BJ (cell line): ENCODE data around the gene USP20. TPM values are rescaled to one million over a fixed set of nuclear protein-coding genes. Genes with fewer than 3 reads are reported as not detected.

Experiments
- CTCF ChIA-PET: fragments of 350-600 bp; formaldehyde crosslinking; extraction: SDS; loops from one replicate; lab custom pipeline; 2021; ENCODE audit warnings: antibody characterized with exemption, inconsistent platforms; lab: Yijun Ruan, JAX
- POLR2A ChIA-PET: fragments of 300-600 bp; sonication (Branson Sonifier 250); formaldehyde crosslinking; extraction: SDS; loops from one replicate; lab custom pipeline; 2021; ENCODE audit warnings: antibody characterized with exemption; lab: Charles Lee
- DNase-seq: peaks from one replicate; pipeline ENCODE4 v3.0.0-alpha.2; 2011; ENCODE audit warnings: low read depth
- H3K27me3 ChIP-seq: 2 replicates; pipeline ENCODE4 v1.6.0; 2011; ENCODE audit warnings: low read length; ENCODE audit not compliant: control insufficient read depth, insufficient read depth
- H3K36me3 ChIP-seq: 2 replicates; pipeline ENCODE4 v1.5.1; 2011; ENCODE audit warnings: low read length; ENCODE audit not compliant: control insufficient read depth, insufficient read depth
- H3K4me3 ChIP-seq: 2 replicates; pipeline ENCODE4 v1.5.1; 2011; ENCODE audit warnings: low read depth, mild to moderate bottlenecking, control low read depth, low read length
- polyA plus RNA-seq: library from polyadenylated mRNA; depleted of rRNA; stranded (reverse); fragments of >200 nt; gene quantifications from 2 replicates; pipeline ENCODE4 v1.2.3, GENCODE V29; 2011
- TF ChIP-seq, protein P1 (sequence below): IDR thresholded peaks from 2 replicates; pipeline ENCODE4 v1.5.1; 2011; ENCODE audit warnings: low read depth, mild to moderate bottlenecking, control low read depth, inconsistent platforms, low read length, moderate library complexity; ENCODE audit not compliant: insufficient read depth

Gene USP20
- polyA plus RNA-seq, 1 experiment: 19.0 TPM

DNA sequence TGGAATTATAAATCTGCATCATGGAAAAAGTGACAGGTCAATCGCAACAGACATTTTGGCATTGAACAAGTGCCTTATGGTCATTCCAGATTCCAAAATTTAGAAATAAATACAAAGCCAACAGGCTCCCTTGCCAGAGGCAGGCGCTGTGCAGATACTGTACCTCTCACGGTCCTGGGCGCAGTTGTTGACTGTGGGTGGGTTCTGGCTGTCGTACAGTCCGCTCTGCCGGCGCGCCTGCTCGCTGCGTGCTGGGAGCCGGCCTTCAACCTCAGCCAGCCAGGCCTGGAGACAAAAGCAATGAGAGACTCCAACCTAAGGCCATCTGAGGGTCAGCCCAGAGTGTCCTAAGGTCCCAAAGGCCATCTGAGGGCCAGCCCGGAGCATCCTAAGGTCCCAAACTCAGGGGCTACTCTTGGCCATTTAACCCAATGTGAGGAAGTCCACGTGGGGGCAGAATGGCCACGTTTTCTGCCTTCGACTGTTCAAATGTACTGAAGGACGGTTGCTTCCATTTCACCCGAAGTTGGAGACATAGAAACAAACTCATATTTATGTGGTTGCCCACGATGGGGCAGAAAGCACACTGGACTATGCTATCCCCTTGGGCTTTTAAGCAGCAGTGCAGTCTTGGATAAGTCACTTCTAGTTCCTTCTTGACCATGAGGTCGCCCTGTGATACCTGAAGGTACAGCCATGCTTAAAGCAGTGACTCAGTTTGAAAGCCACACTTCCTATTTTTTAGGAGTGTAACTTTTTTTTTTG lies 65.2 kb downstream of the USP20 start:
- Histone ChIP-seq H3K27me3 (no peaks in the 10 kb centered on the region), H3K36me3 (peaks cover 11% of the 10 kb centered on the region), H3K4me3 (no peak overlapping the region)
- ChIA-PET CTCF (no interaction called here), POLR2A (no interaction called here)
- TF ChIP-seq, protein P1, sequence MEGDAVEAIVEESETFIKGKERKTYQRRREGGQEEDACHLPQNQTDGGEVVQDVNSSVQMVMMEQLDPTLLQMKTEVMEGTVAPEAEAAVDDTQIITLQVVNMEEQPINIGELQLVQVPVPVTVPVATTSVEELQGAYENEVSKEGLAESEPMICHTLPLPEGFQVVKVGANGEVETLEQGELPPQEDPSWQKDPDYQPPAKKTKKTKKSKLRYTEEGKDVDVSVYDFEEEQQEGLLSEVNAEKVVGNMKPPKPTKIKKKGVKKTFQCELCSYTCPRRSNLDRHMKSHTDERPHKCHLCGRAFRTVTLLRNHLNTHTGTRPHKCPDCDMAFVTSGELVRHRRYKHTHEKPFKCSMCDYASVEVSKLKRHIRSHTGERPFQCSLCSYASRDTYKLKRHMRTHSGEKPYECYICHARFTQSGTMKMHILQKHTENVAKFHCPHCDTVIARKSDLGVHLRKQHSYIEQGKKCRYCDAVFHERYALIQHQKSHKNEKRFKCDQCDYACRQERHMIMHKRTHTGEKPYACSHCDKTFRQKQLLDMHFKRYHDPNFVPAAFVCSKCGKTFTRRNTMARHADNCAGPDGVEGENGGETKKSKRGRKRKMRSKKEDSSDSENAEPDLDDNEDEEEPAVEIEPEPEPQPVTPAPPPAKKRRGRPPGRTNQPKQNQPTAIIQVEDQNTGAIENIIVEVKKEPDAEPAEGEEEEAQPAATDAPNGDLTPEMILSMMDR: no peak
- no peak for DNase-seq

DNA sequence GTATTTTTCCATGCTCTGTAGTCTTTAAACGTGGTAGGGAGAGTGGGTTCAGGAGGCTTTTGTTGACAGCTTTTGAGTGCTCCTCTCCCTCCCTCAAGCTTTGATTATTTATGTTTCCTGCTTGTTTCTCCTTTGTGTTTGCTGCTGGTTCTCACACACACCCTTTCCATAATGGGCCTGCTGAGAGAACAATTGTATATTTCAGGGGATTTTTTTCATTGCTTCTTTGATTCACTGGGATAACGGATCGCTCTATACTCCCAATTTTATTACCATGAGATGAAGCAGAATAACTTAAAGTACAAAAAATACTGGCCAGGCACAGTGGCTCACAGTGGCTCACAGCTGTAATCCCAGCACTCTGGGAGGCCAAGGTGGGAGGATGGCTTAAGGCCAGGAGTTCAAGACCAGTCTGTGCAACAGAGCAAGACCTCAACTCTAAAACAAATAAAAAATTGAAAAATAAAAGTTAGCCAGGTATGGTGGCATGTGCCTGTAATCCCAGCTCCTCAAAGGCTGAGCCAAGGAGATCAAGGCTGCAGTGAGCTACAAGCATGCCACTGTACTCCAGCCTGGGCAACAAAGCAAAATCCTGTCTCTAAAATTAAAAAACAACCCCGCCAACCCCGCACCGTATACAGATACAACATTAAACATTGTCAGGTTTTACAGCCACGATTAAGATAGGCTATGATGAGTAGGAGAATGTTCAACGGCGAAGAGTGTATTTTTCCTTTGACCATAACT lies 66.9 kb downstream of the USP20 start:
- ChIA-PET POLR2A (no interaction called here), CTCF (interaction anchor here (1.5 kb wide), 1 partner anchor 17 kb away, joined by 3 read pairs; no protein-coding TSS in a partner anchor)
- no peaks in the 10 kb centered on the region for H3K27me3 ChIP-seq
- peaks cover 9% of the 10 kb centered on the region for H3K36me3 ChIP-seq
- TF ChIP-seq, protein P1: no peak
- DNase-seq: no peak
- H3K4me3 ChIP-seq: no peak overlapping the region

DNA sequence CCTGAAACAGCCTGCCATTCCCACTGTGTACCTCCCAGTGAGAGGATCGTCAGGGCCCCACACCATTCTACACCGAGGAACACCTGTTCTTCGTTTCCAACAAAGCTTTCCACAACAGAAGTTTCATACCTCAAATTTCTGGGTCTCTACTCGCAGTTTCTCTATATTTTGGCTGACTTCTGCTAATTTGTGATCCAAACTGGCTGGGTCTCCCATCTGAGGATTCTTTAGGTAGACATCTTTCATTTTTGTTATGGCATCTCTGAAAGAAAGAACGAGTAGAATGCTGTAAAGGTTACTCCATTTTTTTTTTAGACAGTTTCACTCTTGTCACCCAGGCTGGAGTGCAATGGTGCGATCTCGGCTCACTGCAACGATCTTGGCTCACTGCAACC lies 67.5 kb downstream of the USP20 start:
- Histone ChIP-seq H3K27me3 (no peaks in the 10 kb centered on the region), H3K4me3 (no peak overlapping the region), H3K36me3 (peaks cover 9% of the 10 kb centered on the region)
- CTCF ChIA-PET: interaction anchor here (1.5 kb wide), 1 partner anchor 18 kb away, joined by 3 read pairs; no protein-coding TSS in a partner anchor
- no peak for DNase-seq
- POLR2A ChIA-PET: no interaction called here
- TF ChIP-seq, protein P1: no peak

DNA sequence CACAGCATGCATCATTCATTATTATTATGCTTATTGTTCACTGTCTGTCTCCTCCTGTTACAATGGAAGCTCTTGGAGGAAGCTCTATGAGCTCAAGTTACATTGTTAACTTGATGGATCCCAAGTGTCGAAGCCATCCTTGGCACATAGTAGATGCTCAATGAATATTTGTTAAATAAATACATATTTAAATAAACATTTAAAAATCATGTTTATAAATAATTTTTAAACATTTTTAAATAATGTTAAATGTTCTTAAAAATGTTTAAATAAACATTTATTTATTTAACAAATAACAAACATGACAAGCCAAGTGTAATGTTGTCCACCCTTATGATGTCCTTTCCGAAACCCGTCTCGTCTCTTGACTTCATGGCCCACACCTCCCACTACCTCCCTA lies 69.5 kb downstream of the USP20 start:
- POLR2A ChIA-PET: no interaction called here
- CTCF ChIA-PET: interaction anchor here (1.2 to 2.1 kb wide), 2 partner anchors 19 to 137 kb away, joined by 3 to 9 read pairs; no protein-coding TSS in a partner anchor
- TF ChIP-seq, protein P1: no peak
- Histone ChIP-seq H3K36me3 (peaks cover 9% of the 10 kb centered on the region), H3K27me3 (no peaks in the 10 kb centered on the region), H3K4me3 (no peak overlapping the region)
- DNase-seq: no peak

DNA sequence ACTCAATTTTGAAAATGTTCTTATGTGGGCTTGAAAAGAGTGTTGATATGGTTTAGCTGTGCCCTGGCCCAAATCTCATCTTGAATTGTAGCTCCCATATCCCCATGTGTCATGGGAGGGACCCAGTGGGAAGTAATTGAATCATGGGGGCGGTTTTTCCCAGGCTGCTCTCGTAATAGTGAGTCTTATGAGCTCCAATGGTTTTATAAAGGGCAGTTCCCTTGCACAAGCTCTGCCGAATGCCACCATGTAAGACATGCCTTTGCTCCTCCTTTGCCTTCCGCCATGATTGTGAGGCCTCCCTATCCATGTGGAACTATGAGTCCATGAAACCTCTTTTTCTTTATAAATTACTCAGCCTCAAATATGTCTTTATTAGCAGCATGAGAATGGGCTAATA lies 71.0 kb downstream of the USP20 start:
- DNase-seq: no peak
- no peaks in the 10 kb centered on the region for H3K27me3 ChIP-seq
- no peak overlapping the region for H3K4me3 ChIP-seq
- ChIA-PET POLR2A (interaction anchor here (0.6 kb wide), 1 partner anchor 9 kb away, joined by 3 read pairs; no protein-coding TSS in a partner anchor), CTCF (no interaction called here)
- peaks cover 6% of the 10 kb centered on the region for H3K36me3 ChIP-seq
- TF ChIP-seq, protein P1: no peak
